HG02571 (cell line): ENCODE measurements around the gene MTA1.

Experiments used
- ATAC-seq: cut with Tn5 transposase; IDR thresholded peaks from one replicate; pipeline ENCODE4 v1.9.1; 2021; ENCODE audit warnings: mild to moderate bottlenecking, moderate library complexity; ENCODE audit not compliant: unreplicated experiment

Gene MTA1

GRCh38 chr14:105421723-105422615, 2.3 kb downstream of the MTA1 start:
- no peak for ATAC-seq

- ATAC-seq: no peak
Measured at GRCh38 chr14:105422695-105423487, 3.3 kb downstream of the MTA1 start.

GRCh38 chr14:105423488-105424195, 4.0 kb downstream of the MTA1 start:
- ATAC-seq: no peak

- ATAC-seq: no peak
Measured at GRCh38 chr14:105424861-105425260, 5.2 kb downstream of the MTA1 start.

- ATAC-seq: no peak
Measured at GRCh38 chr14:105425823-105426247, 6.2 kb downstream of the MTA1 start.

GRCh38 chr14:105426416-105427130, 6.9 kb downstream of the MTA1 start:
- ATAC-seq: no peak

- ATAC-seq: no peak
Measured at GRCh38 chr14:105427412-105427811, 7.8 kb downstream of the MTA1 start.

GRCh38 chr14:105427936-105428485, 8.4 kb downstream of the MTA1 start:
- ATAC-seq: no peak

GRCh38 chr14:105430042-105430441, 10.4 kb downstream of the MTA1 start:
- no peak for ATAC-seq

GRCh38 chr14:105430565-105430964, 10.9 kb downstream of the MTA1 start:
- no peak for ATAC-seq

- no peak for ATAC-seq
Measured at GRCh38 chr14:105431256-105431655, 11.6 kb downstream of the MTA1 start.

GRCh38 chr14:105432657-105433056, 13.0 kb downstream of the MTA1 start:
- no peak for ATAC-seq

- no peak for ATAC-seq
Measured at GRCh38 chr14:105433161-105433605, 13.6 kb downstream of the MTA1 start.

GRCh38 chr14:105436402-105436801, 16.8 kb downstream of the MTA1 start:
- no peak for ATAC-seq

- ATAC-seq: no peak
Measured at GRCh38 chr14:105436891-105437722, 17.5 kb downstream of the MTA1 start.

- no peak for ATAC-seq
Measured at GRCh38 chr14:105437723-105438500, 18.3 kb downstream of the MTA1 start.

GRCh38 chr14:105439179-105439578, 19.6 kb downstream of the MTA1 start:
- no peak for ATAC-seq

GRCh38 chr14:105439710-105440553, 20.3 kb downstream of the MTA1 start:
- ATAC-seq: no peak
